Posterior vena cava (tissue), 2 donors: Measurements from ENCODE around the gene CEMIP2. TPM values are rescaled to one million over a fixed set of nuclear protein-coding genes. Genes with fewer than 3 reads are reported as not detected.

Experiments used
- DNase-seq: peaks from one replicate; pipeline ENCODE4 v3.0.0-alpha.2; 2020; ENCODE audit warnings: low spot score
- intact Hi-C, 2 donors: fragments of 100-400 bp; cut with DNase I; formaldehyde crosslinking; loops; one replicate each; pipeline versions ENCODE4 v1.14.1 to v1.14.2; 2022 to 2023
- total RNA-seq, 2 donors: library from RNA; stranded (reverse); fragmentation: NEBNext Ultra II Directional; extraction: Animal tissue kit (Norgen Biotek cat#: 25700); gene quantifications; one replicate each; pipeline ENCODE4 v1.2.1, GENCODE V29; 2021
- donor health status: DM: yes; HTN: yes; CAD: no.
- donor health status: DM: yes; HTN: yes; CAD: no.

Gene CEMIP2
- total RNA-seq, 2 donors from 2014 or later = 39.1 to 43.3 TPM

- intact Hi-C loops = no loop called here
- no peak for DNase-seq
Observed at GRCh38 chr9:71754151-71754550, 14.2 kb downstream of the CEMIP2 start.

- intact Hi-C loops = no loop called here
- no peak for DNase-seq
Observed at GRCh38 chr9:71752928-71753327, 15.4 kb downstream of the CEMIP2 start.

GRCh38 chr9:71752352-71752751 is 16.0 kb downstream of the CEMIP2 start:
- intact Hi-C loops = no loop called here
- no peak for DNase-seq

GRCh38 chr9:71748280-71748743 is 20.0 kb downstream of the CEMIP2 start:
- intact Hi-C loops = no loop called here
- no peak for DNase-seq

- intact Hi-C loops = no loop called here
- no peak for DNase-seq
Observed at GRCh38 chr9:71747576-71747975, 20.7 kb downstream of the CEMIP2 start.

GRCh38 chr9:71746758-71747125 is 21.6 kb downstream of the CEMIP2 start:
- intact Hi-C loops = no loop called here
- no peak for DNase-seq

- no peak for DNase-seq
- intact Hi-C loops = no loop called here
Observed at GRCh38 chr9:71746023-71746757, 22.1 kb downstream of the CEMIP2 start.

- intact Hi-C loops = no loop called here
- no peak for DNase-seq
Observed at GRCh38 chr9:71744754-71745521, 23.4 kb downstream of the CEMIP2 start.

- intact Hi-C loops = no loop called here
- no peak for DNase-seq
Observed at GRCh38 chr9:71743882-71744281, 24.4 kb downstream of the CEMIP2 start.

- intact Hi-C loops = no loop called here
- DNase-seq = no peak
Observed at GRCh38 chr9:71743217-71743705, 25.1 kb downstream of the CEMIP2 start.

GRCh38 chr9:71742703-71743102 is 25.6 kb downstream of the CEMIP2 start:
- intact Hi-C loops = no loop called here
- no peak for DNase-seq

- DNase-seq = no peak
- intact Hi-C loops = no loop called here
Observed at GRCh38 chr9:71741926-71742648, 26.2 kb downstream of the CEMIP2 start.

GRCh38 chr9:71740199-71740598 is 28.1 kb downstream of the CEMIP2 start:
- intact Hi-C loops = no loop called here
- no peak for DNase-seq

GRCh38 chr9:71737455-71737854 is 30.9 kb downstream of the CEMIP2 start:
- intact Hi-C loops = no loop called here
- DNase-seq = no peak

GRCh38 chr9:71736236-71736635 is 32.1 kb downstream of the CEMIP2 start:
- intact Hi-C loops = no loop called here
- no peak for DNase-seq

- no peak for DNase-seq
- intact Hi-C loops = no loop called here
Observed at GRCh38 chr9:71734950-71735349, 33.4 kb downstream of the CEMIP2 start.

GRCh38 chr9:71733176-71733575 is 35.1 kb downstream of the CEMIP2 start:
- intact Hi-C loops = no loop called here
- DNase-seq = no peak

GRCh38 chr9:71729816-71730526 is 38.3 kb downstream of the CEMIP2 start:
- intact Hi-C loops = no loop called here
- DNase-seq = no peak

- no peak for DNase-seq
- intact Hi-C loops = no loop called here
Observed at GRCh38 chr9:71726723-71727122, 41.6 kb downstream of the CEMIP2 start.
